ENCODE results near the gene RAD51D. TPM values are rescaled to one million over a fixed set of nuclear protein-coding genes. Genes with fewer than 3 reads are reported as not detected.
"Not testable (repeated sequence)": the region's sequence is repeated elsewhere in the genome, so short reads cannot be mapped to it uniquely, and the experiment has no call there.

Gene RAD51D
- total RNA-seq, 1 donor from 2014 or later: 22.5 TPM

- Mint-ChIP-seq H3K36me3 (ENCODE audit: low read depth) (no peaks in the 10 kb centered on the region), H3K27ac (ENCODE audit: unreplicated experiment) (peak overlapping the region; percentile 1), H3K27me3 (ENCODE audit: low read depth) (no peaks in the 10 kb centered on the region), H3K4me3 (no peak overlapping the region), H3K9me3 (no peaks in the 10 kb centered on the region), H3K4me1 (peaks cover 7% of the 10 kb centered on the region)
- DNase-seq (ENCODE audit: low read depth, low spot score): no peak
- TF ChIP-seq, protein P1, sequence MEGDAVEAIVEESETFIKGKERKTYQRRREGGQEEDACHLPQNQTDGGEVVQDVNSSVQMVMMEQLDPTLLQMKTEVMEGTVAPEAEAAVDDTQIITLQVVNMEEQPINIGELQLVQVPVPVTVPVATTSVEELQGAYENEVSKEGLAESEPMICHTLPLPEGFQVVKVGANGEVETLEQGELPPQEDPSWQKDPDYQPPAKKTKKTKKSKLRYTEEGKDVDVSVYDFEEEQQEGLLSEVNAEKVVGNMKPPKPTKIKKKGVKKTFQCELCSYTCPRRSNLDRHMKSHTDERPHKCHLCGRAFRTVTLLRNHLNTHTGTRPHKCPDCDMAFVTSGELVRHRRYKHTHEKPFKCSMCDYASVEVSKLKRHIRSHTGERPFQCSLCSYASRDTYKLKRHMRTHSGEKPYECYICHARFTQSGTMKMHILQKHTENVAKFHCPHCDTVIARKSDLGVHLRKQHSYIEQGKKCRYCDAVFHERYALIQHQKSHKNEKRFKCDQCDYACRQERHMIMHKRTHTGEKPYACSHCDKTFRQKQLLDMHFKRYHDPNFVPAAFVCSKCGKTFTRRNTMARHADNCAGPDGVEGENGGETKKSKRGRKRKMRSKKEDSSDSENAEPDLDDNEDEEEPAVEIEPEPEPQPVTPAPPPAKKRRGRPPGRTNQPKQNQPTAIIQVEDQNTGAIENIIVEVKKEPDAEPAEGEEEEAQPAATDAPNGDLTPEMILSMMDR (conservative IDR thresholded peaks at IDR 0.05): no peak
Measured at GRCh38 chr17:35048685-35049379, 70.8 kb downstream of the RAD51D start.

GRCh38 chr17:35046740-35047283 is 72.8 kb downstream of the RAD51D start:
- H3K36me3 Mint-ChIP-seq (ENCODE audit: low read depth): no peaks in the 10 kb centered on the region
- DNase-seq (ENCODE audit: low read depth, low spot score): no peak
- TF ChIP-seq, protein P1 (conservative IDR thresholded peaks at IDR 0.05): no peak
- H3K4me3 Mint-ChIP-seq: no peak overlapping the region
- H3K27ac Mint-ChIP-seq (ENCODE audit: unreplicated experiment): no peak overlapping the region
- no peaks in the 10 kb centered on the region for H3K27me3 Mint-ChIP-seq (ENCODE audit: low read depth)
- H3K9me3 Mint-ChIP-seq: no peaks in the 10 kb centered on the region
- no peaks in the 10 kb centered on the region for H3K4me1 Mint-ChIP-seq

DNA sequence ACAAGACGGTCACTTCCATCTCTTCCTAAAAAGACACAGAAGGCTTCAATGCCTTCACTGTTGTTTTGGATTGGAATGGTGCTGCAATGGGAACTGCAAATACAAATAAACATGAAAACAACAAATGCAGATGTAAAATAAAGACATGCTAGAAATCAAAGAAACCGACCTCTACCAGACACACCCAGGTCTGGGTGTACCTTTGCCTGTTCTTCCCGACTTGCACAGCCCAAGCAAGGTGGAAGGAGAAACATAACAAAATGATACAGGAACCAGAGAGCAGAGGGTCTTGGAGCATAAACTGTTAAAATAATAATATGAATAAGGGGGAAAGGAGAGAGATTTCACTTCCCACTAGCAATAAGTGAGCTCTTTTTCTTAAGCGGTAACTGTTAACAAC is 73.4 kb downstream of the RAD51D start:
- H3K27me3 Mint-ChIP-seq (ENCODE audit: low read depth): no peaks in the 10 kb centered on the region
- DNase-seq (ENCODE audit: low read depth, low spot score): no peak
- H3K9me3 Mint-ChIP-seq: no peaks in the 10 kb centered on the region
- H3K36me3 Mint-ChIP-seq (ENCODE audit: low read depth): no peaks in the 10 kb centered on the region
- no peak overlapping the region for H3K4me3 Mint-ChIP-seq
- no peaks in the 10 kb centered on the region for H3K4me1 Mint-ChIP-seq
- TF ChIP-seq, protein P1 (conservative IDR thresholded peaks at IDR 0.05): no peak
- H3K27ac Mint-ChIP-seq (ENCODE audit: unreplicated experiment): no peak overlapping the region

- not testable (repeated sequence) for H3K36me3 Mint-ChIP-seq (ENCODE audit: low read depth); H3K4me3 Mint-ChIP-seq; H3K27me3 Mint-ChIP-seq (ENCODE audit: low read depth); H3K27ac Mint-ChIP-seq (ENCODE audit: unreplicated experiment); H3K9me3 Mint-ChIP-seq; H3K4me1 Mint-ChIP-seq; DNase-seq (ENCODE audit: low read depth, low spot score)
Measured at GRCh38 chr17:35045458-35045979, 74.1 kb downstream of the RAD51D start.

DNA sequence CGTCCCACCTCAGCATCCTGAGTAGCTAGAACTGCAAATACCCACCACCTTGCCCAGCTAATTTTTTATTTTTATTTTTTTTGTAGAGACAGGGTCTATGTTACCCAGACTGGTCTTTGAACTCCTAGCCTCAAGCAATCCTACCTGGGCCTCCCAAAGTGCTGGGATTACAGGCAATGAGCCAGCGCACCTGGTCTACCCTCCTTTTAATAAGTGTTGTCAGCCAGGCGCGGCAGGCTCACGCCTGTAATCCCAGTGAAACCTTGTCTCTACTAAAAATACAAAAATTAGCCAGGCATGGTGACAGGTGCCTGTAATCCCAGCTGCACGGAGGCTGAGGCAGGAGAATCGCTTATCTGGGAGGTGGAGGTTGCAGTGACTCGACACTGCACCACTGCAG is 75.5 kb downstream of the RAD51D start:
- H3K27ac Mint-ChIP-seq (ENCODE audit: unreplicated experiment): no peak overlapping the region
- no peak overlapping the region for H3K4me3 Mint-ChIP-seq
- no peaks in the 10 kb centered on the region for H3K9me3 Mint-ChIP-seq
- DNase-seq (ENCODE audit: low read depth, low spot score): no peak
- H3K4me1 Mint-ChIP-seq: no peaks in the 10 kb centered on the region
- H3K27me3 Mint-ChIP-seq (ENCODE audit: low read depth): no peaks in the 10 kb centered on the region
- no peaks in the 10 kb centered on the region for H3K36me3 Mint-ChIP-seq (ENCODE audit: low read depth)
- TF ChIP-seq, protein P1 (conservative IDR thresholded peaks at IDR 0.05): no peak

Other genes with a start within 250 kb of the RAD51D start
- gene CCT6B, start 158.4 kb downstream of the RAD51D start, total RNA-seq: 2.3 and 2.5 TPM in 2 replicates
- 21.2 TPM in 2 replicates for gene ZNF830, start 158.3 kb downstream of the RAD51D start, total RNA-seq
- gene LIG3, start 139.3 kb downstream of the RAD51D start, total RNA-seq: 110 and 126 TPM in 2 replicates
- 22.5 and 23.2 TPM in 2 replicates for gene RFFL, start 56.2 kb downstream of the RAD51D start, total RNA-seq
- gene FNDC8, start 1.8 kb upstream of the RAD51D start, total RNA-seq: not detected in 2 replicates
- 35.8 and 40.0 TPM in 2 replicates for gene NLE1, start 22.4 kb upstream of the RAD51D start, total RNA-seq
- gene UNC45B, start 28.0 kb upstream of the RAD51D start, total RNA-seq: not detected in 2 replicates
- not detected in 2 replicates for gene SLC35G3, start 74.5 kb upstream of the RAD51D start, total RNA-seq
- gene SLFN5, start 123.2 kb upstream of the RAD51D start, total RNA-seq: 8.7 and 10.6 TPM in 2 replicates